Activated CD4-positive, CD25-positive, alpha-beta regulatory T cell treated with anti-CD3 and anti-CD28 coated beads, Interleukin-2, amount 50 U/mL, for 24 hours (primary cell): ENCODE data around the gene AXDND1.

ENCODE experiments used
- ATAC-seq, 2 donors: fragments of 150-1000 bp; cut with Tn5 transposase; one replicate each; pipeline ENCODE4 v1.10.0; 2021; ENCODE audit warnings: mild to moderate bottlenecking in 1 of 2, moderate library complexity in 1 of 2

The AXDND1 gene

GRCh38 chr1:179583771-179584320 is 218.1 kb downstream of the AXDND1 start:
- no peak for ATAC-seq

GRCh38 chr1:179586107-179586823 is 220.5 kb downstream of the AXDND1 start:
- ATAC-seq, result no peak

DNA sequence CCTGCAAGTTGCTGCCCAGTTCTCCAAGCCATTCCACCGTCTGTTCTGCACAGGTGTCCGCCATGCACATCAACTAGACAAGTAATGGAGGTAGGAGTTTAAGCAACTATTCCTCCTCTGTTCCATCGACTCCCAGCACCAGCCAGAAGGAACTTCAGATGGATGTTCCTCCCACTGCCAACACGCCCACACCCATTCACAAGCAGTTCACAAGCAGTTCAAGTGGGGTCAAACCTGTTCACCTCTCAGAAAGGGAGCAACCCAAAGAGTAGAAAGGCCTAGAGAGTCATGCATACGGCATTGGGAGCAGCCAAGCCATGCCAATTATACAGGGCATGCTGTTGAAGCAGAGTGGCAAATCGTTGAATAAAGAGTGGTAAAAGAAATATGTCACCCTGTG is 221.6 kb downstream of the AXDND1 start:
- ATAC-seq, result no peak

DNA sequence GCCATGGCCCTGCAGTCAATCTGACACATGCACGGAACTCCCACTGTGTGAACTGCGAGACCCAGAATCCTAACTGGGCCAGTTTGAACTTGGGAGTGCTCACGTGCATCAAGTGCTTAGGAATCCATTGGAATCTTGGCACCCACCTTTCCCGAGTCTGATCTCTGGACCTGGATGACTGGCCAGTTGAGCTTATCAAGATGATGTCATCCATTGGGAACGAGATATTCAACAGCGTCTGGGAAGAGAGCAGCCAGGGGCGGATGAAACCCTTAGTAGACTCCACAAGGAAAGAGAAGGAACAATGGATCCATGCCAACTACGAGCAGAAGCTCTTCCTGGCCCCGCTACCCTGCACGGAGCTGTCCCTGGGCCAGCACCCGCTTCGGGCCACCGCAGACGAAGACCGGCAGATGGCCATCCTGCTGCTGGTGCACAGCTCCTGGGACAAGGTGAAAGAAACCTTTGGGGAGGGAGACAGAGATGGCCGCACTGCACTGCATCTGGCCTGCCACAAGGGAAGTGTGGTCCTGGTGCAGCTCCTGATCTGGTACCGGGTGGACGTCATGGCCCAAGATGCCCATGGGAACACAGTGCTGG is 222.8 kb downstream of the AXDND1 start:
- ATAC-seq, result no peak

- ATAC-seq, result no peak
Measured at GRCh38 chr1:179589509-179589908, 223.7 kb downstream of the AXDND1 start.

DNA sequence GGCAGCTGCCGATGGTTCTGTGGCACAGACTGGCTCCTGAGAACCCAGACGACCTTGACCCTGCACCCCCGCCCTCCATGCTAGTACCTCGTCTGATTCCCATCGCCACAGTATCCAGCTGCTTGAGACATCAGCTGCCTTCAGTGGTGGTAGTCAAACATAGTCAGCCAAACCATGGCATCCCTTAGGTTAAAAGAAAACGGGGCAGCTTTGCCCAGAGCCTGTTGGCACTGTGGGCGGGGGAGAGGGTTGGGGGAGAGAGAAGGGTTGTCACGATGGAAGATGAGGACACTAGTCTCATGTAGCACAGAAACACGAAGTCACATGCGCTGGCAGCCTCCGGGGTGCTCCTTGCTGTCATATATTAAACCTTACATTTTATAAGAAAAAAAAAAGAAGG is 224.9 kb downstream of the AXDND1 start:
- ATAC-seq, result no peak

- ATAC-seq, result no peak
Measured at GRCh38 chr1:179591253-179591591, 225.5 kb downstream of the AXDND1 start.

DNA sequence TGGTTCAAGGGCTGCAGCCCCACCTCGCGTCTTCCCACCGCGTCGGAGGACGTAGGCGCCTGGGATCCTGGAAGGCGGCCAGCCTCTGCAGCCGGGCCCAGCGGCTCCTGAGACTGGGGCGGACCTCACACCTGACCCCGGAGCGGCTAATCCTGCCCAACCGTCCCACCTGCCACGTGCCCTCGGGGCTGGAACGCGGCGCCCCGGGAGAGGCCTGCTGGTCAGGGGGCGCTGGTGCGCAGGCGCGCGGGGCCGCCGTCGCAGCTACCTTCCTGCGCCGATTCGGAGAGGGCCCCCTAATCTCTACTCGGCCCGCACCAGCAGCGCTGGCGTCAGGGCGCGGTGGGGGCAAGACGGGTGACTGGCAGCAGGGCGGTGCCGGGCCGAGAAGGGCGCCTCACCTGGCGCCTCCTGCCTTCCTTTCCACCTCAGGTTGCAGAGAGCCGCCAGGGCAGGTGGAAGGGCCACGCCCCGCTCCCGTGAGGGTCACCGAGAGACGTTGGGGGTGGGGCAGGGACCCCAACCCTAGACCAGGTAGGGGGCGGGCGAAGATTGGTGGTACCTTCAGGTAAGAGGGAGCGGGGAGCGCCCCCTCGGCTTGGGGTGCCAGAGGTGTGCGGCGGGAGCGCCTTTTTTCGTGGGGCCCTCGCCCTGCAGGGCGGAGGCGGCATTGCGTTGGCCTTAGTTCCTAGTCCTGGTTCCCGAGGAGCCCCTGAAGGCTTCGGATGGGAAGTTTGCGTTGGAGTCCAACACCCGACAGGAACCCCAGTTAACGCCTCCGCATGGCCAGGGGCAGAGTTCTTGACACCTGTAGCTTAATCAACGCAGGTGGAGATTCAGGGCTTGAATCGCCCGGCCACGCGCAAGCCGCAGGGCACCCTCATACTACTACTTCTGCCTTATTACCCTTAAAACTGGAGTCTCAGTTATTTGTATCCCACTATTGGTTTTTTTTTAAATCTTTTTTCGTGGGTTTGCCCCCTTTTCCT is 226.1 kb downstream of the AXDND1 start, which contains the start of gene TDRD5:
TSS of gene TDRD5 (plus strand) at position 241 of the 989 bp plus-strand sequence. CDS start 784 bp downstream, outside the sequence.
- ATAC-seq, result no peak

DNA sequence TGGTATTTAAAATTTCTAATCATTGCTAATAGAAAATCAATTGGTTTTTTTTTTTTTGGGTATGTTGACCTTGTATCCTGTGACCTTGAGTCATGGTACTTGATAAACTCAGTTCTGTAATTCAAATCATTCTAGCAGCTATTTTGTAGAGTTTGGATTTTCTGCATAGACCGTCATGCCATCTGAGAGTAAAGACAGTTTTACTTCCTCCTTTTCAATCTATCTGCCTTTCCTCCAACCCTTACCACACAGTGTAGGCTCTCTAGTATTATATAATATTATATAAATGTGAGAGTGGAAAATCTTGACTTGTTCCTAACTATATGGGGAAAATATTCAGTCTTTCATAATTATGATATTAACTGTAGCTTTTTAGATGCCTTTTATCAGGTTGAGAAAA is 232.9 kb downstream of the AXDND1 start:
- ATAC-seq, result no peak

- ATAC-seq, result no peak
Measured at GRCh38 chr1:179599623-179600249, 234.0 kb downstream of the AXDND1 start.

DNA sequence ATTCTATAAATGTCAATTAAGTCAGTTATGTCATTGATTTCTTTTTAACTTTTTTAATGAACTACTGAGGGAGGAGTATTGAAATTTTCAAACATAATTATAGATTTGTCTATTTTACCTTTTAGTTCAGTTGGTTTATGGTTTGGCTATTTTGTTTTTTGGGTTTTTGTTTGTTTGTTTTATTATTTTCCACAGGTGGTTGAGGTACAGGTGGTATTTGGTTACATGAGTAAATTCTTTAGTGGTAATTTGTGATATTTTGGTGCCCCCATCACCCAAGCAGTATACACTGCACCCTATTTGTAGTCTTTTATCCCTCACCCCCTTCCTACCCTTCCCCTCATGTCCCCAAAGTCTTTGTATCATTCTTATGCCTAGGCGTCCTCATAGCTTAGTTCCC is 235.3 kb downstream of the AXDND1 start:
- ATAC-seq, result no peak
